NCI-H146 (cell line): Measurements from ENCODE around the gene KAT7.

Source experiments
- DNase-seq: peaks from one replicate; lab custom pipeline; 2025; lab: John Stamatoyannopoulos, UW

The KAT7 gene

GRCh38 chr17:49842846-49843245 is 54.4 kb downstream of the KAT7 start:
- no peak for DNase-seq

GRCh38 chr17:49843774-49844350 is 55.4 kb downstream of the KAT7 start:
- DNase-seq = no peak

GRCh38 chr17:49845321-49845720 is 56.8 kb downstream of the KAT7 start:
- DNase-seq = no peak

DNA sequence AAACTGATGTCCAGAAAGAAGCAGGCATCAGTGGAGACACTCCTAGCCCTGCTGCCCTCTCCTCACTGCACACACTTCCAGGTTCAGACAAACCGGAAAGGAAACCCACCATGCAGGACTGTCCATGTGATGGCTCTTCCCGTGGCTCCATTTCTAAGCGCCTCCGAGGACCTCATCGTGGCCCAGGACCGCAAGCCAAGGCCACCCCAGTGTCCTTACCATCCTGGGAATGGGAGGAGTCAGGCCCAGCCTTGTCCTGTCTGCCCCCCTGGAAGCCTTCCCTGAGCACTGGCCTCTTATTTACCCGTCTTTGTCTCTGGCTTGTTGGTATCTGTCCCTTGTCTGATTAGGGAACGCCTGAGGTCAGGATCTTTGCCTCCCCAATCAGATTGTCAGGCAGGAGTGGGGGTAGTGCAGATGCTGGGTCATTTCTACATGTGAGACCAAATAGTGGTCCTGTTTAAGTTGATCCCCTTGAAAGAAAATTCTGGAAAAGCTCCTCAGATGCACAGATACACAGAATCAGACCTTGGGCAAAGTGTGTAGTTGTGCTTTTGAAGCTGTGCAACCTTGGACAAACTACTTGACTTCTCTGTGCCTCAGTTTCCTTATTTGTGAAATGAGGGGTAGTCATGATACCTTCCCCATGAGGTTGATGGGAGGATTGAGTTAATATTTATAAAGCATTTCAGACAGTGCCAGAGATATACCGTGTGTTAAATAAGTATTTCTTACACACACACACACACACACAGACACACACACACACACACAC is 58.6 kb downstream of the KAT7 start:
- DNase-seq = no peak

DNA sequence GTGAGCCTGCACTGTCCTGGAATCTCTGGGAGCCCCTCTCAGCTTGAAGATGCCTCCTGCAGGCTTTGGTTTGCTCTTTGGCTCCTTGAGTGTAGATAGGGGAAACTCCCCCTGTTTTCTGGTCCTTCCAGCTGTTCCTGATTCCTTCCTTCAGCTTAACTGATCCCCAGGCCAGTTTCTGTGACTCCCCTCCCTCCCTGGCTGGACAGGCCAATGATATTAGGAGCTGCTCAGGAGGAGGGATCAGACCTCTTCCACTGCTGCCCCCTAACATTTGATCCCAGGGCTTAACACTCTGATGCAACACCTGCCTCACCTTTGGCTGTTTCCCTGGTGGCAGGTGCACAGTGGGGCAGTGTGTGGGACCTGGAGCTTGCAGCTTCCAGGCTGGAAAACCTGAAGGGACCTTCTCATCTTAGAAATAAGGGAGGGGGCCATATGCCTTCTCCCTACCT is 59.6 kb downstream of the KAT7 start, which contains the start of gene TAC4:
TSS of gene TAC4 (minus strand) at position 51 of the 455 bp plus-strand sequence. CDS start 52 bp downstream, outside the sequence.
- no peak for DNase-seq

DNA sequence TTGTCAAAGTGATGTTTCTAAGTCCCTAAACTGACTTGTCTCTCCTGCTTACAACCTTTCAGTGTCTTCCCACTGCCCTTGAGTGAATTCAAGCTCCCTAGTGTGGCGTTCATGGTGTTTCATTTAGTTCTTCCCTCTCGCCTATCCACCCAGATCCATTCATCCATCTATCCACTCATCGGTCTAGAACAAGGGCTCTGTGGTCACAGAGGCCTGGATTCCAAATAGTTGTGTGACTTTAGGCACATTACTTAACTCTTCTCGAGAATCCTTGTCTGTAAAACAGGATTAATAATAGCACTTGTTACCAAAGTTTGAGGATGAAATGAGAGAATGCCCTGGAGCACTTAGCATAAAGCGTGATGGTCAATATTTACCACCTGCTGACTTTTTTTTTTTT is 60.3 kb downstream of the KAT7 start:
- DNase-seq = no peak

GRCh38 chr17:49850218-49850610 is 61.7 kb downstream of the KAT7 start:
- no peak for DNase-seq

DNA sequence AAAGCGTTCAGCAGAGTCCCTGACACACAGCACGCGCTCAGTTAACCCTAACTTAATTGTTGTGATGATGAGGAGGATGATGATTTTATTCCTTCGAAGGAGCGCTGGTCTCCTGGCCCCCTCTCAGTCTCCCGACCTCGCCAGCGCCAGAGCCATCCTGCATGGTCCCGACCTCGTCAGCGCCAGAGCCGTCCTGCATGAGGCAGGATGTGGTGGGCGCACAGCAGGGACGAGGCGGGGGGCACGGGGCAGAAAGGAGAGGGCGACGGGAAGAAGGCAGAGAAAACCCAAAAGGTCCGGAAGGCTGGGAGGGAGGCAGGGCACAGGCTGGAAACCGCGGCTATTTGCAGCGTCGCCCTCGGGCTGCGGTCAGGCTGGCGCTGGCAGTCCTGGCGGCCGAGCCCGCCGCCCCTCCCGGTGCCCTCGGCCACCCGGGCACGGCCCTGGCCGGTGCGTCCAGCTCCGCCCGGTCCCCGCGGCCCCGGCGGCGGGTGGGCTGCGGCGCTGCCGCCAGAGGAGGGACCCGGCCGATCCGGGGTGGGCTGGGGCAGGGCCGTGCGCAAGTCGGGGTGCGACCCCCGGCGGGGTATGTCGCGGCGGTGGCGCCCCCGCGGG is 62.4 kb downstream of the KAT7 start:
- no peak for DNase-seq

GRCh38 chr17:49851387-49852291 is 63.2 kb downstream of the KAT7 start:
- DNase-seq = peak; percentile 56

- DNase-seq = no peak
Observed at GRCh38 chr17:49853470-49854015, 65.1 kb downstream of the KAT7 start.

DNA sequence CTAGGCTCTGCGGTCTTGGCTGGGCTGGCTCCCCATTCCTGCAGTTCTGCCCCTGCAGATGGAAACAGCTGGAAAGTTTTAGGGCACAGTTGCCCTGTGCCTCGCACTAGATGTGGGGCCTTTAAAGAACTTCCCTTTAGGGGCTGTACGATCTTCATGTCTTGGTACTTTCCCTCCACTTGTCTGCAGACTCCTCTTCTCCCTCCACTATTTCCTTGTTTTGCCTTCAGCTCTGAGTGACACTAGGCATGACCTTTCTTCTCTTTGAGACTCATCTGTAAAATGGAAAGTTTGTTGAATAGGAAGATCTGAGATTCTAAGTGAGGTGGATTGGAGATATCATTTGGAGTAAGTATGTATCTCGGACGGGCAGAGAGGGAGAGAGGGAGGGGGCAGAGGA is 65.6 kb downstream of the KAT7 start:
- no peak for DNase-seq

- no peak for DNase-seq
Observed at GRCh38 chr17:49858796-49859195, 70.3 kb downstream of the KAT7 start.

- no peak for DNase-seq
Observed at GRCh38 chr17:49859991-49860953, 71.8 kb downstream of the KAT7 start.

- DNase-seq = peak; percentile 39
Observed at GRCh38 chr17:49861150-49861884, 72.8 kb downstream of the KAT7 start.

DNA sequence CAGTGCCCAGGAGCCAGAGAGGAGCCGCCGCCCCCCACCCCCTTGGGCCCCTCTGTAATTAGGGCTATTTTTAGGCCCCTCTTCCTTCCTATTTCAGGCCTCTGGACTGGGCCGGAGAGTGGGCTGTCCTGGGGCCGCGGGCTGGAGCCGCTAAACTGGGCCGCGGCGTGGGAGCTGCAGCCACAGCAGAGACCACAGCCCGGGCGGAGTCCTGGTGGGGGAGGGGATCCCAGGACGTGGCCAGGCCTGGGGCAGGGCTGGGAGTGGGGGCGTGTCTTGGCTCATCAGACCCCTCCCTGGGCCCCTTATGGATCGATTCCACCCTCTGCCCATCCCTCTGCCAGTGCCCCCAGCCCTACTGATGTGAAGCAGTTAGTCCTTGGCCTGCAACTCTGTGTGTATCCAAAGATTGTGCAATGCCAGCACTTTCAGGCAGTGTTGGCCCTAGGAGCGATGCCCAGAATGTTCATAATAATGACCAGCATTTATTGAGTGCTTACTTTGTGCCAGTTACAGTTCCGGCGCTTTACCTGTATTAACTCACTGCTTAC is 74.4 kb downstream of the KAT7 start:
- DNase-seq = no peak

GRCh38 chr17:49866019-49866380 is 77.5 kb downstream of the KAT7 start:
- no peak for DNase-seq

GRCh38 chr17:49866882-49867413 is 78.5 kb downstream of the KAT7 start:
- no peak for DNase-seq

GRCh38 chr17:49869038-49869374 is 80.5 kb downstream of the KAT7 start:
- DNase-seq = no peak

GRCh38 chr17:49870298-49870697 is 81.8 kb downstream of the KAT7 start:
- DNase-seq = no peak

- DNase-seq = no peak
Observed at GRCh38 chr17:49871211-49871610, 82.7 kb downstream of the KAT7 start.
